ENCODE measurements around the gene NIT1. TPM values are rescaled to one million over a fixed set of nuclear protein-coding genes. Genes with fewer than 3 reads are reported as not detected.

The NIT1 gene
- total and polyA plus RNA-seq, 12 donors: 72.2 to 147 (median 103) TPM

DNA sequence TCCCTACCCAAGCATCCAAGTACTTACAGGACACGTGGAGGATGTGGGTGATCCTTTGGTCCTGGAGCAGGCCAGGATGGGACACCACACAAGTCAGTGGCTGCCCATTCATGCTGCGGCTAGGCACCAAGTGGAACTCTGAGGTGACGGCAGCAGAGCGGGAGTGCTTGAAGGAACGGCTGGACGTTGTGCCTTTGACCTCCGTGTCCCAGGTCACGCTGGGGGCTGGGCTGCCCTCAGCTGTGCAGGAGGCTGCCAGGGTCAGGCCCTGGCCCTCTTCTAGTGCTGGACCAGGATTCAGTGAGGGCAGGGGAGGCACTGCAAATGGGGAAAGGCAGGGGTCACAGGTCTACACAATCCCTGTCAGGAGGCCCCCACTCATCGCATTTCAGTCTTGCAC, 40.5 kb upstream of the NIT1 start:
- intact Hi-C loops (cut with DNase I): no loop called here
- H3K27ac ChIP-seq: no peak overlapping the region
- H3K27me3 ChIP-seq: no peaks in the 10 kb centered on the region
- no peak overlapping the region for H3K4me3 ChIP-seq
- TF ChIP-seq POLR2A (IDR thresholded peaks at IDR 0.05): no peak
- TF ChIP-seq, protein P1, sequence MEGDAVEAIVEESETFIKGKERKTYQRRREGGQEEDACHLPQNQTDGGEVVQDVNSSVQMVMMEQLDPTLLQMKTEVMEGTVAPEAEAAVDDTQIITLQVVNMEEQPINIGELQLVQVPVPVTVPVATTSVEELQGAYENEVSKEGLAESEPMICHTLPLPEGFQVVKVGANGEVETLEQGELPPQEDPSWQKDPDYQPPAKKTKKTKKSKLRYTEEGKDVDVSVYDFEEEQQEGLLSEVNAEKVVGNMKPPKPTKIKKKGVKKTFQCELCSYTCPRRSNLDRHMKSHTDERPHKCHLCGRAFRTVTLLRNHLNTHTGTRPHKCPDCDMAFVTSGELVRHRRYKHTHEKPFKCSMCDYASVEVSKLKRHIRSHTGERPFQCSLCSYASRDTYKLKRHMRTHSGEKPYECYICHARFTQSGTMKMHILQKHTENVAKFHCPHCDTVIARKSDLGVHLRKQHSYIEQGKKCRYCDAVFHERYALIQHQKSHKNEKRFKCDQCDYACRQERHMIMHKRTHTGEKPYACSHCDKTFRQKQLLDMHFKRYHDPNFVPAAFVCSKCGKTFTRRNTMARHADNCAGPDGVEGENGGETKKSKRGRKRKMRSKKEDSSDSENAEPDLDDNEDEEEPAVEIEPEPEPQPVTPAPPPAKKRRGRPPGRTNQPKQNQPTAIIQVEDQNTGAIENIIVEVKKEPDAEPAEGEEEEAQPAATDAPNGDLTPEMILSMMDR (IDR thresholded peaks at IDR 0.05): no peak
- no peaks in the 10 kb centered on the region for H3K36me3 ChIP-seq (replicated peaks in 1 of 2)
- no peak for DNase-seq
- no peaks in the 10 kb centered on the region for H3K9me3 ChIP-seq (replicated peaks in 1 of 3)
- WGBS, 4 donors: 74 to 100% (median 79%) methylated on average over 1 to 9 of the region's 9 CpGs
- H3K4me1 ChIP-seq (replicated peaks in 1 of 2): no peaks in the 10 kb centered on the region

DNA sequence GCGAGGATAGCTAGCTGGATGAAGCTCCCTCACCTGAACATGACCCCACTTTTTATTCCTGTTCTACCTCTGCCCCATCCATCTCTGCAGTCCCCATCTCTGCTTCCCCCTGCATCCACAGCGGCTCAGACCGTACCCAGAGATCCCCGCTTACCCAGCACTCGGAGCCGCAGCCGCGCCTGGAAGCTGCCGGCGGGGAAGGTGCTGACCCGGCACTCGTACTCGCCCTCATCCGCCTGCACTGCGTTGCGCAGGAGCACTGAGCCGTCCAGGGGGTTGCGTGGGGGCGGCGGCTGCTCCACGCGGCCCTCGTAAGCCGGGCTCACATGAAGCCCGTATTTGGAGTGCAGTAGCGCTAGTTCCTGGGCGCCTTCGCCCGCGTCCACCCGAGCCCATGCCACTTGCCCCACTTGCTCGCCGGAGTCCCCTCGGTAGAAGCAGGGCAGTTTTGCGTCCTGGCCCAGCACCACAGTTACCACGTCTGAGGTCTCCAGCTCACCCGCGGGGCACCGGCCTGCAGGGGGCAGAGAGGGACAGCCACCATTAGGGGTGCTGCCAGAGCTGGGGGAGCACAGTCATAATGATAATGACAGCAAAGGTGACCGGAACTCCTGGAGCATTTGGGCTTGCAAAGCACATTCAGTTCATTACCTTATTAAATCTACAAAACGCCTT, 38.3 kb upstream of the NIT1 start:
- 53 to 68% (median 57%) methylated on average over 16 to 41 of the region's 41 CpGs for WGBS, 4 donors

GRCh38 chr1:161080441-161081405, 37.2 kb upstream of the NIT1 start:
- Histone ChIP-seq H3K4me1 (replicated peaks in 1 of 2) (peaks cover 0 to 7% of the 10 kb centered on the region in 2 donors), H3K27me3 (no peaks in the 10 kb centered on the region), H3K27ac (no peak overlapping the region), H3K9me3 (replicated peaks in 1 of 3) (no peaks in the 10 kb centered on the region), H3K4me3 (no peak overlapping the region), H3K36me3 (replicated peaks in 1 of 2) (no peaks in the 10 kb centered on the region)
- DNase-seq: no peak
- intact Hi-C loops (cut with DNase I): no loop called here
- TF ChIP-seq POLR2A (IDR thresholded peaks at IDR 0.05): no peak
- TF ChIP-seq, protein P1 (IDR thresholded peaks at IDR 0.05): no peak
- WGBS, 4 donors: 80 to 88% (median 83%) methylated on average over 5 of the region's 5 CpGs

More for the DNA sequence above, 38.3 kb upstream of the NIT1 start:
- no peaks in the 10 kb centered on the region for H3K36me3 ChIP-seq (replicated peaks in 1 of 2)
- intact Hi-C loops (cut with DNase I): no loop called here
- TF ChIP-seq, protein P1 (IDR thresholded peaks at IDR 0.05): no peak
- TF ChIP-seq POLR2A (IDR thresholded peaks at IDR 0.05): no peak
- no peak overlapping the region for H3K27ac ChIP-seq
- no peak overlapping the region for H3K4me3 ChIP-seq
- no peaks in the 10 kb centered on the region for H3K27me3 ChIP-seq
- peaks cover 0 to 7% of the 10 kb centered on the region in 2 donors for H3K4me1 ChIP-seq (replicated peaks in 1 of 2)
- DNase-seq: no peak
- no peaks in the 10 kb centered on the region for H3K9me3 ChIP-seq (replicated peaks in 1 of 3)

- Histone ChIP-seq H3K27me3 (no peaks in the 10 kb centered on the region), H3K9me3 (replicated peaks in 1 of 3) (no peaks in the 10 kb centered on the region), H3K36me3 (replicated peaks in 1 of 2) (no peaks in the 10 kb centered on the region), H3K4me1 (replicated peaks in 1 of 2) (peaks cover 0 to 7% of the 10 kb centered on the region in 2 donors), H3K27ac (no peak overlapping the region), H3K4me3 (no peak overlapping the region)
- 73 to 78% (median 76%) methylated on average over 5 of the region's 5 CpGs for WGBS, 4 donors
- TF ChIP-seq, protein P1 (IDR thresholded peaks at IDR 0.05): no peak
- no peak for TF ChIP-seq POLR2A (IDR thresholded peaks at IDR 0.05)
- intact Hi-C loops (cut with DNase I): no loop called here
- no peak for DNase-seq
Observed at GRCh38 chr1:161081519-161081918, 36.4 kb upstream of the NIT1 start.

Measured in adrenal gland (tissue), 12 donors.